Measurements from ENCODE around the gene TMEM145. TPM values are rescaled to one million over a fixed set of nuclear protein-coding genes. Genes with fewer than 3 reads are reported as not detected.

The TMEM145 gene
- total RNA-seq, 4 donors from 2014 or later = 0.20 TPM; not detected in 3

DNA sequence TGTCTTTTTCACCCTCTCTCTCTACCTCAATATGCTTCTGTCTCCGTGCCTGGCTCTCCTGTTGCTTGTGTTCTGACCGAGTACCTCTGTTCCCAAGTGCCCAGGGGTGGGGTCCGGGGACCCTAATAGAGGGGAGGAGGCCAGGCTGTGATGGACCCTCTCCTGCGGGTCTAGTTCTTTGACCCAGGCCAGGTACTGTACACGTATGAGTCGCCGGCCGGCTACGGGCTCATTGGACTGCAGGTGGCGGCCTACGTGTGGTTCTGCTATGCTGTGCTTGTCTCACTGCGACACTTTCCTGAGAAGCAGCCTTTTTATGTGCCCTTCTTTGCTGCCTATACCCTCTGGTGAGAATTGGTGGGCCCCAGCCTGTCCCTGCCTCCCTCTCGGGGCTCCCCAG lies 4.4 kb downstream of the TMEM145 start:
- Histone ChIP-seq H3K4me1 (peaks cover 0 to 21% (median 9%) of the 10 kb centered on the region in 4 donors), H3K27ac (no peak overlapping the region), H3K36me3 (no peaks in the 10 kb centered on the region), H3K27me3 (peaks cover 0 to 36% of the 10 kb centered on the region in 2 donors), H3K9me3 (no peaks in the 10 kb centered on the region), H3K4me3 (no peak overlapping the region)
- TF ChIP-seq EP300 (IDR thresholded peaks at IDR 0.05) = no peak
- TF ChIP-seq, protein P1, sequence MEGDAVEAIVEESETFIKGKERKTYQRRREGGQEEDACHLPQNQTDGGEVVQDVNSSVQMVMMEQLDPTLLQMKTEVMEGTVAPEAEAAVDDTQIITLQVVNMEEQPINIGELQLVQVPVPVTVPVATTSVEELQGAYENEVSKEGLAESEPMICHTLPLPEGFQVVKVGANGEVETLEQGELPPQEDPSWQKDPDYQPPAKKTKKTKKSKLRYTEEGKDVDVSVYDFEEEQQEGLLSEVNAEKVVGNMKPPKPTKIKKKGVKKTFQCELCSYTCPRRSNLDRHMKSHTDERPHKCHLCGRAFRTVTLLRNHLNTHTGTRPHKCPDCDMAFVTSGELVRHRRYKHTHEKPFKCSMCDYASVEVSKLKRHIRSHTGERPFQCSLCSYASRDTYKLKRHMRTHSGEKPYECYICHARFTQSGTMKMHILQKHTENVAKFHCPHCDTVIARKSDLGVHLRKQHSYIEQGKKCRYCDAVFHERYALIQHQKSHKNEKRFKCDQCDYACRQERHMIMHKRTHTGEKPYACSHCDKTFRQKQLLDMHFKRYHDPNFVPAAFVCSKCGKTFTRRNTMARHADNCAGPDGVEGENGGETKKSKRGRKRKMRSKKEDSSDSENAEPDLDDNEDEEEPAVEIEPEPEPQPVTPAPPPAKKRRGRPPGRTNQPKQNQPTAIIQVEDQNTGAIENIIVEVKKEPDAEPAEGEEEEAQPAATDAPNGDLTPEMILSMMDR (IDR thresholded peaks at IDR 0.05) = no peak
- TF ChIP-seq POLR2A (IDR thresholded peaks at IDR 0.05) = no peak
- no peak for DNase-seq (ENCODE audit: low spot score in 2 of 2)
- WGBS, 2 donors = 82 to 85% methylated on average over 13 of the region's 13 CpGs

DNA sequence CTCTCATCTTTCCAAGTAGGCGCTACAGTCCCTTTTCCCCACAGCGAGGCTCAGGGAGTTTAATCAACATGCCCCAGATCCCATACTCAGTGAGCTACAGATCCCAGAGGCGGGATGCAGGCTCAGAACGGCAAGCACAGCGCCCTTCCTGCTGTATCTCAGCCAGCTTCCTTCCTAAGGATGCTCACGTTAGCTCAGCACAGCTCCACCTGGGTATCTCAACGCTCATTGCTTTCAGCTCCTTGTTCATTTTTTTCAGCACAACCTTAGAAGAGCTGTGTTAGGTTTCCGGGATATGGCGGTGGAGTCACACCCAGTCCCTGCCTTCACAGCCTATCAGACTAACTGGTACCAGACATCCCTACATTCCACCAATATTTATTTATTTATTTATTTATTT lies 9.2 kb downstream of the TMEM145 start:
- peaks cover 0 to 29% (median 22%) of the 10 kb centered on the region in 4 donors for H3K4me1 ChIP-seq
- no peak overlapping the region for H3K27ac ChIP-seq
- DNase-seq (ENCODE audit: low spot score in 2 of 2) = no peak
- no peak for TF ChIP-seq EP300 (IDR thresholded peaks at IDR 0.05)
- TF ChIP-seq, protein P1 (IDR thresholded peaks at IDR 0.05) = no peak
- TF ChIP-seq POLR2A (IDR thresholded peaks at IDR 0.05) = no peak
- H3K36me3 ChIP-seq = no peaks in the 10 kb centered on the region
- 70 to 74% methylated on average over 9 of the region's 9 CpGs for WGBS, 2 donors
- peaks cover 0 to 33% of the 10 kb centered on the region in 2 donors for H3K27me3 ChIP-seq
- H3K4me3 ChIP-seq = no peak overlapping the region
- H3K9me3 ChIP-seq = no peaks in the 10 kb centered on the region

DNA sequence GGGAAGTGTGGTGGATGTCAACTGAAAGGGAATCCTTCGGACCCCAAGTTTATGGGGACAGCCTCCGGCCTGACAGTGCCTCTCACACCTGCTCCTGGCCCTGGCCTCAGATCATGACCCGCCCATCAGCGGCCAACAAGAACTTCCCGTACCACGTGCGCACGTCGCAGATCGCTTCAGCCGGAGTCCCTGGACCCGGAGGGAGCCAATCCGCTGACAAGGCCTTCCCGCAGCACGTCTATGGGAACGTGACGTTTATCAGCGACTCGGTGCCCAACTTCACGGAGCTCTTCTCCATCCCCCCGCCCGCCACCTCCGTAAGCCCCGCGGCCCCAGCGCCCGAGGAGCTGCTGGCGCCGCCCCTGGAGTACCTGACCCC lies 10.4 kb downstream of the TMEM145 start:
- H3K27me3 ChIP-seq = peaks cover 0 to 33% of the 10 kb centered on the region in 2 donors
- no peak for DNase-seq (ENCODE audit: low spot score in 2 of 2)
- no peak for TF ChIP-seq EP300 (IDR thresholded peaks at IDR 0.05)
- TF ChIP-seq POLR2A (IDR thresholded peaks at IDR 0.05) = no peak
- TF ChIP-seq, protein P1 (IDR thresholded peaks at IDR 0.05) = no peak
- H3K4me3 ChIP-seq = no peak overlapping the region
- 25 to 31% methylated on average over 18 to 23 of the region's 29 CpGs for WGBS, 2 donors
- H3K4me1 ChIP-seq = peaks cover 0 to 41% (median 22%) of the 10 kb centered on the region in 4 donors
- no peak overlapping the region for H3K27ac ChIP-seq
- no peaks in the 10 kb centered on the region for H3K9me3 ChIP-seq
- H3K36me3 ChIP-seq = no peaks in the 10 kb centered on the region

DNA sequence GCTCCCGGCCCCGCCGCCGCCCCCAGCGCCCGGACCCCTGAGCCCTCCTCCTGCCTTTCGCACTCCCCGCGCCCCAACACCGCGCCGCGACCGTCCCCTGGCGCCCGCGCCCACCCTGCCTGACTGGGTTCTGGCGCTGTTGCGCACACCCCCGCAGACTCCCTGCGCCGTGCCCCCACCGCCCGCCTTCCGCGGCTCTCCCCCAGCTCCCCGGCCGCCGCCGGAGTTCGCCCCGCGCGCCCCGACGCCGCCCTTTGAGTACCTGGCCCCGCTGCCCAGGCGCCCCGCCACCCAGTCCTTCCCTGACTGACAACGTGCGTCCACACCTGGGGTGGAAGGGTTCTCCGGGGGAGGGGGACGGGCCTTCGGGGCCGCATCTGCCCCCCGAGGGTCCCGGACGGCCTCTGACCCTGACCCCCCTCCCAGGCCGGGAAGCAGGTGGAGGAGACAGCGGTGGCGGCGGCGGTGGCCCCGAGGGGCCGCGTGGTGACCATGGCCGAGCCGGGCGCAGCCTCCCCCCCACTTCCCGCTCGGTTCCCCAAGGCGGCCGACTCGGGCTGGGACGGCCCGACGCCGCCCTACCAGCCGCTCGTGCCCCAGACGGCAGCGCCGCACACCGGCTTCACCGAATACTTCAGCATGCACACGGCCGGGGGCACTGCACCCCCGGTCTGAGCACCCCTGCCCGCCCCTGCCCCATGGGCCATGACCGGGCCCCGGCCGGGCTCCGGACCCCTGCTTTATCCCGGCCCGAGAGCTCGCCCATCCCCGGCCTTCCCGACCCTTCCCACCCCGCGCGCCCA lies 10.9 kb downstream of the TMEM145 start:
- Histone ChIP-seq H3K27me3 (peaks cover 0 to 33% of the 10 kb centered on the region in 2 donors), H3K27ac (no peak overlapping the region)
- TF ChIP-seq EP300 (IDR thresholded peaks at IDR 0.05) (no peak), POLR2A (IDR thresholded peaks at IDR 0.05) (no peak)
- TF ChIP-seq, protein P1 (IDR thresholded peaks at IDR 0.05) = no peak

DNA sequence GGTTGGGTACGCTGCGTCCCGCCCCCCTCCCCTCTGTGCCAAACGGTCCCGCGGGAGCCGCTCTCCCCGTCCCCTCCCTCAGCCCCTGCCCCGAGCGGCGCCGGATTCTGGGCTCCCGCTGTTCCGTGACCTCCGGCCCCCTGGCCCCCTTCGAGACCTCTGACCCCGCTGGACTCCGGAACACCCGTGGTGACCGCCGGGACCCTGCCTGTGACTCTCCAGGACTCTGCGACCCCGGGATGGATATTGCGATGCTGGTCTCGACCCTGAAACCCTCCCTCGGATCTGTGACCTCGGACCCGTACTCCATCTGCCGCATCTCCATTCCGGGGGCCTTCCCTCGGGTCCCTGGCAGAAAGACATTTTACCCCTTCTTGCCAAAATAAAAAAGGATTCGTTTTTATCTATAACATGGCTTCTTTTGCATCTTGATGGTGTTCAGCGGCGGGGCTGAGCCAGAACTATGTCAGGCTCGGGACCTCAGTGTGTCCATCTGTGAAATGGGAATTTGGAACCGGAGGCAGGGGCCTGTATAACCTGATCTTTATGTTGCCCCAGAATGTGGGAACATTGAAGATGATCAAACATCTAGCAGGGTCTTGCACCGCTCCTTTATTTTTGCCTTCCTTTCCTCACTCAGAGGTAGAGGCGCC lies 11.7 kb downstream of the TMEM145 start:
- no peaks in the 10 kb centered on the region for H3K9me3 ChIP-seq
- H3K4me3 ChIP-seq = peak overlapping the region in 3 of 4 donors; percentile 29 to 79 (median 59)
- WGBS, 2 donors = 3 to 4% methylated on average over 19 to 28 of the region's 38 CpGs

More for the DNA sequence above, 10.9 kb downstream of the TMEM145 start:
- Histone ChIP-seq H3K4me1 (peaks cover 0 to 45% (median 22%) of the 10 kb centered on the region in 4 donors), H3K9me3 (no peaks in the 10 kb centered on the region), H3K36me3 (no peaks in the 10 kb centered on the region), H3K4me3 (peak overlapping the region in 2 of 4 donors; percentile 29 to 79)
- no peak for DNase-seq (ENCODE audit: low spot score in 2 of 2)
- 2 to 6% methylated on average over 22 to 29 of the region's 92 CpGs for WGBS, 2 donors

More for the DNA sequence above, 11.7 kb downstream of the TMEM145 start:
- no peak for TF ChIP-seq EP300 (IDR thresholded peaks at IDR 0.05)
- TF ChIP-seq POLR2A (IDR thresholded peaks at IDR 0.05) = peak in 1 of 2 donors; percentile 3
- TF ChIP-seq, protein P1 (IDR thresholded peaks at IDR 0.05) = peak in 2 of 5 experiments; percentile 74 to 90
- DNase-seq (ENCODE audit: low spot score in 2 of 2) = no peak
- H3K36me3 ChIP-seq = no peaks in the 10 kb centered on the region
- no peak overlapping the region for H3K27ac ChIP-seq
- peaks cover 0 to 33% of the 10 kb centered on the region in 2 donors for H3K27me3 ChIP-seq
- peaks cover 0 to 52% (median 22%) of the 10 kb centered on the region in 4 donors for H3K4me1 ChIP-seq
